Middle frontal gyrus (tissue), 1 donor: ENCODE data around the gene SEMA6C.
"Not testable (repeated sequence)": the region's sequence is repeated elsewhere in the genome, so short reads cannot be mapped to it uniquely, and the experiment has no call there.

Experiments
- DNase-seq: peaks from one replicate; pipeline ENCODE4 v3.0.0-alpha.2; 2015; ENCODE audit warnings: low spot score; ENCODE audit errors: extremely low spot score

The SEMA6C gene, protein sequence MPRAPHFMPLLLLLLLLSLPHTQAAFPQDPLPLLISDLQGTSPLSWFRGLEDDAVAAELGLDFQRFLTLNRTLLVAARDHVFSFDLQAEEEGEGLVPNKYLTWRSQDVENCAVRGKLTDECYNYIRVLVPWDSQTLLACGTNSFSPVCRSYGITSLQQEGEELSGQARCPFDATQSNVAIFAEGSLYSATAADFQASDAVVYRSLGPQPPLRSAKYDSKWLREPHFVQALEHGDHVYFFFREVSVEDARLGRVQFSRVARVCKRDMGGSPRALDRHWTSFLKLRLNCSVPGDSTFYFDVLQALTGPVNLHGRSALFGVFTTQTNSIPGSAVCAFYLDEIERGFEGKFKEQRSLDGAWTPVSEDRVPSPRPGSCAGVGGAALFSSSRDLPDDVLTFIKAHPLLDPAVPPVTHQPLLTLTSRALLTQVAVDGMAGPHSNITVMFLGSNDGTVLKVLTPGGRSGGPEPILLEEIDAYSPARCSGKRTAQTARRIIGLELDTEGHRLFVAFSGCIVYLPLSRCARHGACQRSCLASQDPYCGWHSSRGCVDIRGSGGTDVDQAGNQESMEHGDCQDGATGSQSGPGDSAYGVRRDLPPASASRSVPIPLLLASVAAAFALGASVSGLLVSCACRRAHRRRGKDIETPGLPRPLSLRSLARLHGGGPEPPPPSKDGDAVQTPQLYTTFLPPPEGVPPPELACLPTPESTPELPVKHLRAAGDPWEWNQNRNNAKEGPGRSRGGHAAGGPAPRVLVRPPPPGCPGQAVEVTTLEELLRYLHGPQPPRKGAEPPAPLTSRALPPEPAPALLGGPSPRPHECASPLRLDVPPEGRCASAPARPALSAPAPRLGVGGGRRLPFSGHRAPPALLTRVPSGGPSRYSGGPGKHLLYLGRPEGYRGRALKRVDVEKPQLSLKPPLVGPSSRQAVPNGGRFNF

DNA sequence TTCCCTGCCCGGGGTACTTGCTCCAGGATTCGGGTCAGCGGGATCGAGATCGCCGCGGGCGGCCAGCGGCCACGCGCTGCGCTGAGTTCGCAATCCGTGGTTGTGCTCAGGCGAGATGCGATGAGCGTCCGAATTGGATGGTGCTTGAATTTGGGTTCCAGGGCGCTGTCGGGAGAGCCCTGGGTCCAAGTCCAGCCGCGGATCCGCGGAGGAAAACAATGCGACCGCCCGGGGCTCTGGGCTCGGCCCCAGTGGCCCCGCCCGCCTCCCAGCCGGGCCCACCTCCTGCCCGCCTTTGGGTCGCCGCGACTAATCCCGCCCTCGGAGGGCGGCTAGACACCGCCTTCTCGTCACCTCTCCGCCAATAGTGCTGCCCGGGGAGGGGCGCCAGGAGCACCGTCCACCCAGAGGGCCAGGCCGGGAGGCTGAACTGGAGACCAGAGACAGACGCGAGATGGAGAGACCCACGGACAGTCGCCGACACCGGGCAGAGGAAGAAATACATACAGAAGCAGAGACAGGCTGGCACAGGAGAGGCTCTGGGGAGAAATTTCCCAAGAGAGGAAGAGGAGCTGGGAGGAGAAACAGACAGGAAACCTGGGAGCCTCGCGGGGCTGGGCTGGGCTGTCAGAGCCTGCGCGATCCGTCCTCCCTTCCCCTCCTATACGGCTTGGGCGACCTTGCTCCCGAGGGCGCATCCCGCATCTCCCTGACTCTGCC, at the start of gene SEMA6C:
SEMA6C (minus strand) TSS at position 220 of the 720 bp plus-strand sequence. CDS start 4,010 bp downstream, outside the sequence.
- peak; percentile 89 for DNase-seq

DNA sequence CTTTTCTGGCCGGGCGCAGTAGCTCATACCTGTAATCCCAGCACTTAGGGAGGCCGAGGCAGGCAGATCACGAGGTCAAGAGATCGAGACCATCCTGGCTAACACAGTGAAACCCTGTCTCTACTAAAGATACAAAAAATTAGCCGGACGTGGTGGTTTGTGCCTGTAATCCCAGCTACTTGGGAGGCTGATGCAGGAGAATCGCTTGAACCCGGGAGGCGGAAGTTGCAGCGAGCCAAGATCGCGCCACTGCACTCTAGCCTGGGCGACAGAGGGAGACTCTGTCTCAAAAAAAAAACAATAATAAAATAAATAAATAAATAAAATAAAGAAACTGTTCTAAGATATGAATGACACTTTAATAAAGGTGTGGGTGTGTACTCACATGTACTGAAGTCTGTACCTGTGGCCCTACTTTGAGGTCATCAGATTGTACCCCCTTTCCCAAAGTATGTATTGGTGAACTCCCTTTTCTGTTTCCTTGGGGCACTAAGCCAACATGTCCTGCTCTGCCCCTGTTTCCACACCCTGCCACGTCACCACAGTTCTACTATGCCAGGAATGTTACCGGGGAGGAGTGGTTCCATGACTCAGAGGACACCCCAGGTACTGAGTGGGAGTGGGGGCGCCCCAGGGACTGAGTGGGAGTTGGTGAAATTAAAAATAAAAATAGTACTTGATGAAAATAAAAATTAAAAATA, 48.6 kb upstream of the SEMA6C start:
- not testable (repeated sequence) for DNase-seq

DNA sequence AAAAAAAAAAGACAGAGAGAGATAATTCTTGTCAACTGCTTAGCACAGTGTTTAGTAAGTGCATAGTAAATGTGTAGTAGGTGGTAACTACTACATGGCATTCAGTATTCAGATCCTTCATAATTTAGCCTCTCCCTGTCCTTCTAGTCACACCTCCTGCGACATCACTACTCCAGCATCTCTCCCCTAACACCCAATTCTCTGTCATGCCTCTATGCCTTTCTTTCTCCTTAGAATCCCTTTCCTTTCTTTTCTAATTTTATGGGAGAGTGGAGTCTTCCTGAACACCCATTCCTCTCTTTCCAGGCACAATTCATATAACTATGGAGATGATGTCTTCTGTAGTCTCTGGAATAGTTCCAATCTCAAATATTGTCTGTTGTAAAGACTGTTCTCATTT, 47.4 kb upstream of the SEMA6C start:
- no peak for DNase-seq

DNA sequence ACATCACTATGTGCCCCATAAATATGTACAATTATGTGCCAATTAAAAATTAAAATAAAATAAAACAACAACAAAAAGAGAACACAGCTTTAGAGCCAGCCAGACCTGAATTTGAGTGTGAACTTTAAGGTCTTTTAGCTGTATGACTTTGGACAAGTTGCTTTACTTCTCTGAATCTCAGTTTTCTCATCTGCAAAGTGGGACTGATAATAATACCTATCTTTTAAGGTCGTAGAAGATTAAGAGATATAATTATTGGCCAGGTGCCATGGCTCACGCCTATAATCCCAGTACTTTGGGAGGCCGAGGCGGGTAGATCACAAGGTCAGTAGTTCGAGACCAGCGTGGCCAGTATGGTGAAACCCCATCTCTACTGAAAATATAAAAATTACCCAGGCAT, 46.9 kb upstream of the SEMA6C start:
- DNase-seq: no peak

DNA sequence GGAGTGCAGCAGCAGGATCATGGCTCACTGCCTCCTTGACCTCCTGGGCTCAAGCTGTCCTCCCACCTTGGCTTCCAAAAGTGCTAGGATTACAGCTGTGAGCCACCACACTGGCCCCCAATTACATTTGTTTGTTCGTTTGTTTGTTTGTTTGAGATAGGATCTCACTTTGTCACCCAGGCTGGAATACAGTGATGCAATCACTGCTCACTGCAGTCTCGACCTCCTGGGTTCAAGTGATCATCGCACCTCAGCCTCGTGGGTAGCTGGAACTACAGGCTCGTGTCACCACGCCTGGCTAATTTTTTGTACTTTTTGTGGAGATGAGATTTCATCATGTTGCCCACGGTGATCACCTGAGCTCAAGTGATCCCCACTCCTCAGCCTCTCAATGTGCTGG, 45.6 kb upstream of the SEMA6C start:
- DNase-seq: no peak

DNA sequence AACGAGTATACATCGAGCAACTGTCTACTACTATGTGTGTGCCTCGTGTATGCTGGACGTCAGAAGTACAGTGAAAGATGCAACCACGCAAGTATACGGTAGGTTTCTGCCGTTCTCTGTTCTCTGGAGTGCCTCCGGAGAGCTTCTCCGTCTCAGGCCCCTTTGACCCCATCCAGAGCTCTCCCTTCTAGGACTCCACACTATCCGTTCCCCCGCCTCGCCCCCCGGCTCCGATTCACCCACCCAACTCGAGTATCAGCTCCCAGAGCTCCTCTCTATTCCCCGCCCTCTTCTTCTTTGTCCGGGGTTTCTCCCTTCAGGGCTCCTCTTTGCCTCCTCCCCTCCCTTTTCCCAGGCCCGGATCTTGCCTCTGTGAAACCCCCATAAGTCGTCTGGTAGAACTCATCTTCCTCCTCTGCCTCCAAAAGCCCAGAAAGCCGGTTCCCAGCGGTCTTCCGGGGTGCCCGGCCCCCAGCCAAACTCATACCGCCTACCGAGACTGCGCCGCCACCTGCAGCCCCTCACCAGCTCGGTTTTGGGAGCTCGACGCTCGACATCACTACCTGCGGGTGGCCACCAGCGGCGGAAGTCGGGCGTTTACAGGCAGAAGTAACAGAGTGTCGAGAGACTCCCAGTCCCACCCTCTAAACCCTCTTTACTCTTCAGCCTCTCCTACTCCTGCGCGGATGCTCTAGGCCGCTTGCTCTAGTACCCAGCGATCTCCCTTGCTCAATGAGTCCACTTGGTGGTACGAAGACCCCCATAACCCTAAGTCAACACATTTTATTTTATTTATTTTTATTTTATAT, 43.4 kb upstream of the SEMA6C start, which contains the start of gene VPS72:
VPS72 (minus strand) TSS at position 561 of the 809 bp plus-strand sequence; CDS start at position 485, 76 bp downstream.
- DNase-seq: peak; percentile 86

DNA sequence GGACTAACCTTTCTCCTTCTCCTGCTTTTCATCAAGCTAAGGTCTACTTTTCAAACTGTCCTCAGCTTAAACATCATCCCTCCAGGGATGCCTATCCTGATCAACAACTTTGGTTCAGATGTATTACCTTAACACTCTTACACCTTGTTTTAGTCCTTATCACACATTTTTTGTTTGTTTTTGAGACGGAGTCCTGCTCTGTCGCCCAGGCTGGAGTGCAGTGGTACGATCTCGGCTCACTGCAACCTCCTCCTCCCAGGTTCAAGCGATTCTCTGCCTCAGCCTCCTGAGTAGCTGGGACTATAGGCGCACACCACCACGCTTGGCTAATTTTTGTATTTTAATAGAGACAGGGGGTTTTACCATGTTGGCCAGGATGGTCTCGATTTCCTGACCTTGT, 42.2 kb upstream of the SEMA6C start:
- not testable (repeated sequence) for DNase-seq

DNA sequence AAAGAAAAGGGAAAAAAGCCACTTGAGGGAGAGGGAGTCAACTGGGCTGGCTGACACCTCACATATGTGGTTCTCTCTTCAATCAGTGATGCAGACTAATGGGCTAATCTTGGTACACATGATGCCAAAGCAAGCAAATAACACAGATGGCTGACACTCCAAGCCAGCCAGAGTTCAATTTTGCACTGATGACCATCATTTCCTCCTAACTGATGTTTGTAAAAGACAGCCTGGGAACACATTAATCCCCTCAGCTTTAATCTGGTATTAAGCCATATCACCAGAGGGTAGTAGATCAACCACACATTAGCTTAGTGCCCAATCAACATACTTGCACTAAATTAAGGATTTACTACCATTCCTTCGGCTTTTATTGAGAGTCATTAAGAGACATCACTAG, 40.8 kb upstream of the SEMA6C start:
- DNase-seq: no peak

DNA sequence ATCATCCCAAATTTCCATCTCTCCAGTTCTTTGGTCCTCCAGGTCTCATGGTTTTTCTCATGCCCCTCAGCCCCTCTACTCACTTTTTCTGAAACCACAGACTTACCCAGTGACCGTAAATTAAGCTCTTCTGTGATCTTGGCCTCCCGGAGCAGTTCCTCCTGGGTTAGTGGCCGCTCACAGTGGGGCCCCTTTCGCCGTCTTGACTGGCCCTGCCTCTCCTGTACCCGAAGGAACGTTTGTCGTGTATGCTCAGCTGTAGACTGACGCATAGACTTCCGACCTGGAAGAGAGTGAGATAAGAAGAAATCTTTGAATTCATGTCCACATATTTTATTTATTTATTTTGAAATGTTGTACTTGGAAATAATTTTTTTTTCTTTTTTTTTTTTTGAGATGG, 37.8 kb upstream of the SEMA6C start:
- no peak for DNase-seq

DNA sequence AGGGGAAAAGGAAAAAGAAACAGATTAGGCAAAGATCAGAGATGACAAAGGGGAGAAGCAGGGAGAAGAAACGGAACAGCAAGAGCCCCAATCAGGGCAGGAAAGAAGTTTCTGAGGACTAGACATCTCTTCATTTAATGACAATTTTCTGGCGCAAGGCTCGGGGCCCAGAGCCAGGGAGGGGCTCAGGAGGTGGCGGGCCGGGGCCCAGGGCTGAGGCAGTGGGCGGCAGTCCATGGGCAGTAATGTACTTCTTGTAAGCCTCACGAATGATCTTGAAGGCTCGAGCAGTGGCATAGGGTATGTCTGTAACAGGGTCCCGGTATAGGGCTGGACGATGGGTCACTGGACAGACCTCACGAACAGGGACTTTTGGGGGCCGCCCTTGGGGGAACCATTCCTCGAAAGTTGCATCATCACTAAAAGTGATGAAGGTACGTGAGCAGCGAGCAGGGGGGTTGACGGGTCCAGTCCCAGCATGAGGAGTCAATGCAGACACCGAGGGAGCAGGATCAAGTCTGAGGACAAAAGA, 30.1 kb upstream of the SEMA6C start:
- no peak for DNase-seq

DNA sequence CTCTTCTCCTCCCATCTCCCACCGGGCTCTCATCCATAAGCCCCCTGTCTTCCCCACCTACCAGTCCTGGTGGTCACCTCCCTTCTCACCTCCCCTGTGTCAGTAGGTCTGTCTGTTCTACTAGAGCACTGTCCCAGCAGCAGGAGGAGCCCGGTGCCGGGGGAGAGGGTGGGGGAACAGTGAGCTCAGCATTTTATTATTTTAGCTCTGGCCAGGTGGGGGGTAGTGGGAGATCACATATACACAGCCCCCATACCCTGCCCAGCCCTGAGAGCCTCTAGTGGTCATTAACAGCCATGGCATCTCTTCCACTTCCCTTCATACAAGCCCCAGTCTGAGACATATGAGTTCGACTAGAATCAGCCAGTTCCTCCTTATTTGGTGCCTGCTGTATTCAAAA, 29.4 kb upstream of the SEMA6C start, which contains the start of gene TMOD4:
TMOD4 (minus strand) TSS at position 119 of the 400 bp plus-strand sequence. CDS start 1,106 bp downstream, outside the sequence.
- DNase-seq: no peak

DNA sequence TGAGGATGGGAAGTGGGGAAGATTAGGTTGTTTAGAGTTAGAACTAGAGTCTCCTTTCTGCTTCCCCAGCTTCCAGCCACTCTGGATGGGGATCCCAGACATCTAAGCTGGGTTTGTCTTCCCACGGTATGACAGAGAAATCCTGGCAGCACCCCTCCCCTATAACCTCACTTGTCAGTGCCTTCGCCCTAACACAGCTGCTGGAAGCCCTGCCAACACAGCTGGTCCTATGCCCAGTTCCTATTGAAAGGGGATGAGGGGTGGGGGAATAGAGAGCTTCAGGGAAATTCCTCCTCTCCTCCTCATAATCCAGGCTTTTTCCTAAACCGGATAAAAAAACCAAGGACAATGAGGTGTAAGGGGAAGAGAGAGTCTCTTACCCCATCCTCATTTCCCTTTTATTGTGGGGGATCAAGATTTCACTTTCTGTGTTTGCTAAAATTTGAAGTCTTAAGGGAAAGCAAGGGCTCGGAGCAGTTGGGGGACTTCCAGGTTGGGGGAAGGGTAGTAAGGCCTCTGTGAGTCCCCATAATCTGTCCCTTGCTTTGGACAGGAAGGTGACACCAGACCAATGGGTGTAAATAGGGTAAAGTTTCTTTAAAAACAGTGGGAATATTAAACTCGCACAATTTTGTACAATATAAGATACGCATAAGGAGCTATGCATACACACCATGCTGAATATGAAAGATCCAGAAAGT, 28.8 kb upstream of the SEMA6C start:
- peak; percentile 33 for DNase-seq

DNA sequence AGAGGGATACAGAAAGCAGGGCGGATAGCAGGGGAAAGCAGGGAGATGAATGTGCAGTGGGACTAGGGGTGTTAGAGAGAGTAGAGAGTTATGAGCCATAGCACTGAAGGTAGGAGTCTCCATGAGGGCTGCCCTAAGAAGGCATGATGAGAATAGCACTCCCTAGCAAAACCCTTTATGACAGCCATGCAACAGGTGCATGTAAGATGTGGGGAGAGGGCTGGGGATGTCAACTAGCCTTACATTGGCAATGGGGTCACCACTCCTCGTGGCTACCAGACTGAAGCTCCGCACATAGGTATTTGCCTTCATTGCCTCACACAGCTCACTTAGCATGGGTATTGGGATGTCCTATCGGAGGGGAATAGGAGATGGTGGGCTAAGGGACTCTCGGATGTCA, 24.8 kb upstream of the SEMA6C start:
- no peak for DNase-seq

DNA sequence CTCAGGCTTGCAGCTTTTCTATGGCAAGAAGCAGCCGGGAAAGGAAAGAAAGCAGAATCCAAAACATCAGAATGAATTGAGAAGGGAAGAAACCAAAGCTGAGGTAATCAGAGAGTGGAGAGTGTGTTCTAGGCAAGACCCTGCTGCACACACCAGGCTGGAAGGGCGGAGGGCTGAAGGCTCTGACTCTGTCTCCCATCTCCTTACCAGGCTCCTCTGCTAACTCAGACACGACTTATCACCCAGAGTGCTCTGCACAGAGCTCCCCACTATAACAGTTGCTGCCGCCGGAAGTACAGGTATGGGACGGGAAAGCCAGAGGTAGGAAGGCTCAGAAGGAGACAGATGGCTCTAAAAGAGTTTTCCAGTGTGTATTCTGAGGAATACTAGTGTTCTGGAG, 20.7 kb upstream of the SEMA6C start:
- DNase-seq: no peak

DNA sequence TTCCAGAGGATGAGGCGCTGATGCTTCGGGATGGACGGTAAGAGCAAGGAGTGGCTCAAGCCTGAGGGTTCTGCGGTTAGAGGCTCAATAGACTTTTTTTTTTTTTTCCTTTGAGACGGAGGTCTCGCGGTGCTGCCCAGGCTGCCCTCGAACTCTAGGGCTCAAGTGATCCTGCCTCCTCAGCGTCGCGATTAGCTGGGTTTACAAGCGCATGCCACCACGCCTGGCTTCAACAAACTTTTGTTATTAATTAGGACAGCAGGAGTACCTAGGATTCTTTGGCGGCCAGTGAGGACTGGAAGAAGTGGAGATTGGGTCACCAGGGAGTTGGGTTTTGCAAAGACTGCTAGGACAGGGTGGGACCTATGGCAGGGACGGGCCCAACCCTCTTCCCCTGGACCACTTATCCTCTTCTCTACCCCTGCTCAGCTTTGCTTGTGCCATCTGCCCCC, 20.1 kb upstream of the SEMA6C start:
- no peak for DNase-seq

DNA sequence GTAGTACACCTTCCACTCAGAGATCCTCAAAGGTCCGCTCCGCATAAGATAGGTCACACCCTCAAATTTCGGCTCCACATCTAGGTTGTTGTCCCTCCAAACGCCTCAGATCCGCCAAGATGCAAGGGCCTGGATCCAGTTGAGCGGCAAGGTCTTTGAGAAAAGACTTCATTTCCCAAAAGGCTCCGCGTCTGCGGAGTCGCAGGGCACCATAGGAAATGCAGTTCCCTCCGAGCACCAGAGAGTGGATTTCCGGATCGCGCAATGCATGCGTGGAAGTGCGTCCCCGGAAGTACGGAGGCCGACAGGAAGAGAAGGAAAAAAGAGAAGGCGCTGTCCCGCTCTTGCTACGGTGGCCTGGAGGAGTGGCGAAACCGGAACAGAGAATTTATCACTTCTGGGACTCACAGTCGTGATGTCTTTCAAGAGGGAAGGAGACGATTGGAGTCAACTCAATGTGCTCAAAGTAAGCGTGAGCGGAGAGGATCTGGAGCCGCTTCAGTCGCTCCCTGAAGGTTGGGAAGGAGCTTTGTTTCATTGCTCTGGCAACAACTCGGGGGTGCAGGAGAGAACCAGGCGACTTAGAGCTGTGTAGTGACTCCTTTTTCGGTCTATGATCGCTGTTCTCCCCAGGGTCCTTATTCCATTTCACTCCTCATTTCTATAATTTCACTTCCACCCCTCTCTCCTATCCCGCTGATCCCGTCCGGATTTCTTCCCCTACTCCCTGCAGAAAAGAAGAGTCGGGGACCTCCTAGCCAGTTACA, 19.5 kb upstream of the SEMA6C start, which contains the start of the genes LYSMD1 and SCNM1:
LYSMD1 (minus strand) TSS at position 165 of the 767 bp plus-strand sequence. CDS start 644 bp downstream, outside the sequence.
SCNM1 (plus strand) TSS at position 407 of the 767 bp plus-strand sequence; CDS start at position 416, 9 bp downstream.
- peak; percentile 98 for DNase-seq

DNA sequence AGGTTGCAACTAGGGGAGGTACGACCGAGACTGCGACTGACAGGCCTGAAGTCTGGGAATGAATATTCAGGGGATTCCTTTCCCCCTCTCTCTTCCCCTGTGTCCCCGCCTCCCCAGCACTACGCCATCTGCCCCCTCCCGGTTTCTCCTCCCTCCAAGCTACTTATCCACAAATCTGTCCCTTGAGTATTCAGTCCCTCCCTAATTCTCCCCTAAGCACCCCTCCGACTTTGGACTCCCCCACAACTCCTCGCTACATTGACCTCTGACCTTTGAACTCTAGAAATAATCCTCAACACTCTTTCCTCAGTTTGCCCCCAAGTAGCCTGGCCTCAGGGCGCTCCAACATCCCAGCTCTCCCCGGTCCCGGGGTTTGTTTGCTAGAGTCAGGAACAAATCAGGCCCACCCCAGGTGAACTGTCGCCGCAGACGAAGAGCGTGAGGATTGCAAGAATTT, 18.9 kb upstream of the SEMA6C start:
- DNase-seq: no peak
